DLD1 (cell line): ENCODE measurements around the gene DQX1.

Source experiments
- in situ Hi-C: cut with HindIII; loops from 2 replicates; pipeline ENCODE4 v1.10.0; 2017; ENCODE audit warnings: low sequenced_read_pairs

Gene DQX1

GRCh38 chr2:74554820-74555531 lies 28.9 kb upstream of the DQX1 start:
- in situ Hi-C loops: no loop called here

- in situ Hi-C loops: no loop called here
These were observed 28.1 kb upstream of the DQX1 start, which contains the start of the genes DOK1 and LOXL3 for GRCh38 chr2:74553892-74554819. DOK1 (plus strand) TSS chr2:74554720; CDS start chr2:74554755, 35 bp downstream. LOXL3 (minus strand) TSS chr2:74553942; CDS start chr2:74552634, 1,308 bp downstream.

GRCh38 chr2:74552914-74553811 lies 27.1 kb upstream of the DQX1 start:
- in situ Hi-C loops: no loop called here

GRCh38 chr2:74551942-74552913 lies 26.2 kb upstream of the DQX1 start:
- in situ Hi-C loops: no loop called here

- in situ Hi-C loops: no loop called here
These were observed 25.5 kb upstream of the DQX1 start for GRCh38 chr2:74551530-74551929.

GRCh38 chr2:74550231-74550630 lies 24.2 kb upstream of the DQX1 start:
- in situ Hi-C loops: no loop called here

- in situ Hi-C loops: no loop called here
These were observed 23.1 kb upstream of the DQX1 start for GRCh38 chr2:74548900-74549826.

GRCh38 chr2:74548285-74548899 lies 22.4 kb upstream of the DQX1 start:
- in situ Hi-C loops: no loop called here

- in situ Hi-C loops: no loop called here
These were observed 20.0 kb upstream of the DQX1 start for GRCh38 chr2:74546004-74546403.

GRCh38 chr2:74544634-74545033 lies 18.6 kb upstream of the DQX1 start:
- in situ Hi-C loops: no loop called here

GRCh38 chr2:74542978-74543377 lies 16.9 kb upstream of the DQX1 start:
- in situ Hi-C loops: no loop called here

GRCh38 chr2:74540291-74540690 lies 14.3 kb upstream of the DQX1 start:
- in situ Hi-C loops: no loop called here

- in situ Hi-C loops: no loop called here
These were observed 12.9 kb upstream of the DQX1 start for GRCh38 chr2:74538881-74539339.

- in situ Hi-C loops: no loop called here
These were observed 11.1 kb upstream of the DQX1 start for GRCh38 chr2:74537140-74537539.

- in situ Hi-C loops: no loop called here
These were observed 10.3 kb upstream of the DQX1 start for GRCh38 chr2:74536166-74536950.

GRCh38 chr2:74535440-74535965 lies 9.5 kb upstream of the DQX1 start:
- in situ Hi-C loops: no loop called here

- in situ Hi-C loops: no loop called here
These were observed 8.4 kb upstream of the DQX1 start for GRCh38 chr2:74534411-74534810.
